T-helper 17 cell (primary cell): ENCODE measurements around the gene TRAPPC10. TPM values are rescaled to one million over a fixed set of nuclear protein-coding genes. Genes with fewer than 3 reads are reported as not detected.

Experiments used
- ATAC-seq: fragments of 150-1000 bp; cut with Tn5 transposase; 2 replicates; pipeline ENCODE4 v1.10.0; 2021; ENCODE audit warnings: mild to moderate bottlenecking, moderate library complexity
- DNase-seq, 3 donors: peaks; one replicate each; pipeline versions ENCODE4 v3.0.0 to v3.0.0-alpha.2; 2020 to 2021
- H3K9me3 ChIP-seq: one replicate; pipeline ENCODE4 v1.7.0; 2013; ENCODE audit warnings: low read length, mild to moderate bottlenecking; ENCODE audit not compliant: control insufficient read depth, poor library complexity, severe bottlenecking
- H3K27ac Mint-ChIP-seq: one replicate; pipeline ENCODE4 v1.8.0; 2022; ENCODE audit warnings: mild to moderate bottlenecking, moderate library complexity, mixed read lengths
- H3K27me3 Mint-ChIP-seq: one replicate; pipeline ENCODE4 v1.8.0; 2022; ENCODE audit warnings: mixed read lengths
- H3K36me3 Mint-ChIP-seq: one replicate; pipeline ENCODE4 v1.8.0; 2022; ENCODE audit warnings: low read depth, mixed read lengths
- H3K4me1 Mint-ChIP-seq: one replicate; pipeline ENCODE4 v1.8.0; 2022; ENCODE audit warnings: mild to moderate bottlenecking, mixed read lengths
- H3K4me3 Mint-ChIP-seq: one replicate; pipeline ENCODE4 v1.8.0; 2022; ENCODE audit warnings: mild to moderate bottlenecking, moderate library complexity, mixed read lengths
- total RNA-seq, 4 donors: library from RNA in 2 of 4; stranded (reverse) in 2 of 4; gene quantifications; one replicate each; pipeline ENCODE4 v1.2.3 and lab custom pipeline; 2022 to 2026

TRAPPC10 gene
- total RNA-seq, 2 donors from 2014 or later = 107 to 122 TPM

DNA sequence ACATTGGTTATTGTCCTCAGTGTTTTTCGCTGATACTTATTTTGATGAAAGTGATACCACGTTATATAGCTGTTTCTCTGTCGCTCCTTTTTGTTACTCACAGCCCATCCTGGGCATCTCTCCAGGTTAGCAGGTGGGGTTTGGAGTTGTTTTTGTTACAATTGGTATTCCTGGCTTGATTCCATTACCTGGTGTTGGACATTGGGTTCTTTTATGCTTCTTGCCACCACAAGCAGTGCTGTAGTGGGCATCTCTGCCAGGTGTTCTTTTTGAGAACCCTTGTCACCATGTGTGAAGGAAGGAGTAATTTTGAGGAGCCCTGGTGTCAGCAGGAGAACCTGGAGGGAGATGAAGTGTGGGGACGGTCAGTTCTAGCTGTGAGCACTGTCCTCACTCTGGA, 47.6 kb downstream of the TRAPPC10 start:
- H3K27ac Mint-ChIP-seq = no peak overlapping the region

GRCh38 chr21:44062380-44062779, 50.3 kb downstream of the TRAPPC10 start:
- no peaks in the 10 kb centered on the region for H3K27me3 Mint-ChIP-seq
- H3K4me3 Mint-ChIP-seq = no peak overlapping the region
- no peaks in the 10 kb centered on the region for H3K9me3 ChIP-seq
- peak overlapping the region; percentile 98 for H3K27ac Mint-ChIP-seq
- H3K36me3 Mint-ChIP-seq = peaks cover 10% of the 10 kb centered on the region
- DNase-seq (no peak), ATAC-seq (no peak)
- peaks cover 43% of the 10 kb centered on the region for H3K4me1 Mint-ChIP-seq

More for the DNA sequence above, 47.6 kb downstream of the TRAPPC10 start:
- DNase-seq (no peak), ATAC-seq (no peak)
- no peak overlapping the region for H3K4me3 Mint-ChIP-seq
- peaks cover 29% of the 10 kb centered on the region for H3K4me1 Mint-ChIP-seq
- H3K36me3 Mint-ChIP-seq = peaks cover 6% of the 10 kb centered on the region
- no peaks in the 10 kb centered on the region for H3K27me3 Mint-ChIP-seq
- no peaks in the 10 kb centered on the region for H3K9me3 ChIP-seq

DNA sequence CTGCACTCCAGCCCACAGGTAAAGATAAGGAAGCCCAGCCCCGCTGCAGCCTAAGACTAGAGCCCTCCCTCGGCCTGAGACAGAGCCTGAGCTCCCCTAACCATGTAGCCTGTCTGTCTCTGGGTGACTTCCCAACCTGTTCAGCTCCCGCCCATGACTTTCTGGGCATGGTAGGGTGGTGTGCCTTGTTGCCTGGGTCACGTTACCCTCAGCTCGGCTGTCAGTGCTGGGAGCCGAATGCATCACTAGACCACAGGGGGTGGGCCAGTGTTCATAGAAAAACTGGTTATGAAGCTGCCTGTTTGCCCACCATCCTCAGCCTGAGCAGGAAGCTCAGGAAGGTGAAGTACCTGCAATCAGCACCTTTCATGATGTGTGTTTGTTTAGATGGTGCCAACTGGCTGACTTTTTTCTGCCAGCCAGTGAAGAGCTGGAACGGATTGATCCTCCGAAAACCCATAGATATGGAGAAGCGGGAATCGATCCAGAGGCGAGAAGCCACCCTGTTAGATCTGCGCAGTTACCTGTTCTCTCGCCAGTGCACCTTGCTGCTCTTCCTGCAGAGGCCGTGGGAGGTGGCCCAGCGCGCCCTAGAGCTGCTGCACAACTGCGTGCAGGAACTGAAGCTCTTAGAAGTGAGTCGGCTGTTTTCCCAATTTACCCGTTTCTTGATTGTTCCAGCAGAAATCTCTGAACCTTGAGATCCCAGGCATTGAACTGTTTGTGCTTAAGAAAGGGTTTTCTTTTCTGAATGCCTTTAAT, 51.2 kb downstream of the TRAPPC10 start:
- DNase-seq (no peak), ATAC-seq (no peak)
- H3K27me3 Mint-ChIP-seq = no peaks in the 10 kb centered on the region

DNA sequence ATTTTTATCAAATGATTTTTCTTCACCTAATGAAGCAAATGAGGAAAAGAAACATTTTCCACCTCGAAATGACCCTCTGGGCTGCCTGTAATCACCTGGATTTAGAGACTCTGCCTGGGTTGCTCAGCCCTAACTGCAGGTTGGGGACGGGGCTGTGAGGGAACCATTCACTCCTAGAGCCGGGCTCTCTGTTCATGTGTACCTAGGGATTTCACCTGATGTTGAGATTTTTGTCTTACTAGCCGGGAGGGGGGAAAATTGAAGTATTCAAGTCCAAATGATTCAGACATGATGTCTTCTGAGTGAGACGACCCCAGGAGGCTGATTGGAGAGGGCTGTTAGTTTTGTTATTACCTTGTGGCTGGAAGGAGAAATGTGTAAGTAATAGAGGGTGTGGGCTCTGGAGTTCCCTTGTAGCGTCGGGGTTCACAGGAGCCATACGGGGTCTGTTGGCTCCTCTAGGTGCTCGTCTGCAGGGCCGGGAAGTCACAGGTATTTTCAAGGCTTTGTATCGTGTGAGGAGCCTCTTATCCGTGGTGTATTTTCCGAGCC, 52.8 kb downstream of the TRAPPC10 start:
- Mint-ChIP-seq H3K27ac (peak overlapping the region; percentile 98), H3K4me1 (peaks cover 34% of the 10 kb centered on the region), H3K36me3 (peaks cover 8% of the 10 kb centered on the region), H3K27me3 (no peaks in the 10 kb centered on the region), H3K4me3 (peak overlapping the region; percentile 75)
- no peaks in the 10 kb centered on the region for H3K9me3 ChIP-seq
- ATAC-seq (peak; percentile 26), DNase-seq (no peak)

More for the DNA sequence above, 51.2 kb downstream of the TRAPPC10 start:
- H3K4me1 Mint-ChIP-seq = peaks cover 42% of the 10 kb centered on the region
- peaks cover 10% of the 10 kb centered on the region for H3K36me3 Mint-ChIP-seq
- H3K4me3 Mint-ChIP-seq = no peak overlapping the region
- H3K9me3 ChIP-seq = no peaks in the 10 kb centered on the region
- H3K27ac Mint-ChIP-seq = peak overlapping the region; percentile 98

DNA sequence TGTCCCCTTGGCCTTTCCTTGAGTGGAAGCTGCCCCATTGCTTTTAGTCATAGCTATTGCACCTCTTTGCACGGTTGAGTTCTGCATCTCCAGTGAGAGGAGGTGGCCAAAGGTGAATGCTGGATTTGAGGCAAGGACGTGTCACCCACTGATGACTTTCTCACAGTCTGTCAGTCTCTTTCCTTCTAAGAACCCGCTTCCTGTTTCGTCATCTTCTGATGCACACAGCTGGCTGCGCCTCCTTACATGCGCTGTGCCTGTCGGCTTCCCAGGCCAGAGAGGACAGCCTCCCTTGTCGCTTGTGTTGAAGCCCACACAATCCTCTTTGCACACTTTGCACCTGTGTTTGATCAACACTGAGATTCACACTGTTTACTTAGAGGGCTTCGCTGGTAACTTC, 53.3 kb downstream of the TRAPPC10 start:
- no peaks in the 10 kb centered on the region for H3K9me3 ChIP-seq
- peak overlapping the region; percentile 75 for H3K4me3 Mint-ChIP-seq
- peak; percentile 98 for ATAC-seq
- H3K4me1 Mint-ChIP-seq = peaks cover 36% of the 10 kb centered on the region
- peaks cover 8% of the 10 kb centered on the region for H3K36me3 Mint-ChIP-seq
- peak overlapping the region; percentile 98 for H3K27ac Mint-ChIP-seq
- DNase-seq = peak; percentile 42 to 70 (median 66)
- H3K27me3 Mint-ChIP-seq = no peaks in the 10 kb centered on the region

DNA sequence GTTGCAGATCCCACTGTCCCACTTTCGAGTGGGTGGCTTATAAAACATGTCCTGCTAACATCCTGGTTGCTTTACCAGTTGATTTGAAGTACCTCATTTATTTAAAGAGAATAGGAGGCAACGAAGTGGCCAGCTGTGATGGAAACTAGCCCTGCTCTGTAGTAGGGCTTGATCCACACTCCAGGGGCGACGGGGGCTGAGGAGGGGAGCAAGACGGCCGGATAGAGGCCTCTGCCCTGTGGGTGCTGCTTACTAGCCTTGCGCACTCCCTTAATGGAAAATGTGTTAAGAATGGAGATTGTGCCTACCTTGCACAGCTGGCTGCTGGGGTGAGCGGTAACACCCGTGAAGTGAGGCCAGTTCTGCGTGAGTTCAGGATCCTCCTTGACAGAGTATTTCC, 54.0 kb downstream of the TRAPPC10 start:
- Mint-ChIP-seq H3K4me3 (peak overlapping the region; percentile 53), H3K27ac (peak overlapping the region; percentile 98), H3K27me3 (no peaks in the 10 kb centered on the region), H3K4me1 (peaks cover 36% of the 10 kb centered on the region), H3K36me3 (peaks cover 8% of the 10 kb centered on the region)
- DNase-seq (no peak), ATAC-seq (no peak)
- no peaks in the 10 kb centered on the region for H3K9me3 ChIP-seq

GRCh38 chr21:44067011-44067839, 55.1 kb downstream of the TRAPPC10 start:
- DNase-seq = no peak
- no peak for ATAC-seq
- peaks cover 9% of the 10 kb centered on the region for H3K36me3 Mint-ChIP-seq
- H3K4me1 Mint-ChIP-seq = peaks cover 37% of the 10 kb centered on the region
- no peaks in the 10 kb centered on the region for H3K9me3 ChIP-seq
- no peak overlapping the region for H3K4me3 Mint-ChIP-seq
- H3K27me3 Mint-ChIP-seq = no peaks in the 10 kb centered on the region
- peak overlapping the region; percentile 98 for H3K27ac Mint-ChIP-seq

GRCh38 chr21:44070391-44070790, 58.3 kb downstream of the TRAPPC10 start:
- Mint-ChIP-seq H3K27me3 (no peaks in the 10 kb centered on the region), H3K4me1 (peaks cover 29% of the 10 kb centered on the region), H3K4me3 (no peak overlapping the region), H3K27ac (peak overlapping the region; percentile 54), H3K36me3 (peaks cover 19% of the 10 kb centered on the region)
- H3K9me3 ChIP-seq = no peaks in the 10 kb centered on the region
- DNase-seq = no peak
- ATAC-seq = no peak

DNA sequence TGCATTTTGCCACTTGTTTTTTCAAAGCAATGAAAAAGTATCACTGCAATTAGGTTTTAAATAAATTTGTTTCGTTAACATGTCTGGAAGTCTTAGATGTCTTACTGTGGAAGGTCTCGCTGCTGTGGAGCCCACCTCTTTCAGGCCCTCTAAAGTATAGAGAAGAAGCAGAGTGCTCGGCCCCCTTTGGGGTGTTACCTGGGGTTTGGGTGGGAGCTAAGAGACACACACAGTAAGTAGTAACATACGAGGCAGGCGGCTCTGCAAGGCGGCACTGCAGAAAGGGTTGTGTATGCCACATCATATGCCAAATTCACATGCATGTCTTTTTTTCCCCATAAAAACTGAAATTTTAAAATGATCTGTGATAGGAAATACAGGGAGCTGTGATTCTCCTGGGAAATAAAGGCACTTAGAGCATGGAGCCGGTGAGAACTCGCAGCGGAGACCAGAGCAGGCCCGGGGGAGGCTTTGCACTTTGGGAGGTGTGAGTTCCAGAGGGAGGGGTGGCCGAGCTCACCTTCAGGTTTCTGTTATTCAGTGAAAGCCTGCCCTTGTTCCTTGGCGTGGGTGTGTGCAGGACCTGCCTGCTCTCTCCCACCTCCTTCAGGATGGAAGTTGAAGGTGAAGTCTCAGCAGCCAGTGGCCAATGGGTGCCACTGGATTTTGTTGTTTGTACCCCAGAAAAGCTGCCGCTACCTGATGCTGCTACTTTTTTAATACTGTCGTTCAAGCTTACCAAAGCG, 59.4 kb downstream of the TRAPPC10 start:
- no peaks in the 10 kb centered on the region for H3K9me3 ChIP-seq
- DNase-seq (no peak), ATAC-seq (no peak)
- Mint-ChIP-seq H3K27me3 (no peaks in the 10 kb centered on the region), H3K4me1 (peaks cover 25% of the 10 kb centered on the region), H3K4me3 (no peak overlapping the region), H3K36me3 (peaks cover 19% of the 10 kb centered on the region), H3K27ac (no peak overlapping the region)

DNA sequence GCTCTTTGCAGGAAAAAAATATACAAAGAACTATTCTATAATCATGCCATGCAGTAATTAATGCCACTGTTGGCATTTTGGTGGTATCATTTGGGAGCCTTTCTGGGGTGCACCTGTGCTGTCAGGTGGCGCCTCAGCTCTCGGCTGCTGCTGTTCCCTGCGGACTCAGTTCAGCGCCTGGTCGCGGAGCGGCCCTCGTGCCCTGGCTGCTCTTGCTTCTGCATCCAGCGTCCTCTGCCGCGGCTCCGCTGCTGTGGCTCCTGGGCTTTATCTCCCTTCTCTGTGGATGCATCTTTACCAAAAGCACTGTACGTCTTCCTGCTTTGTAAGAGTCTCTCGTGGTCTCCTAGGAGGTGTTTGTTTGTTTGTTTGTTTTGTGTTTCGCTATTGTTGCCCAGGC, 60.0 kb downstream of the TRAPPC10 start:
- H3K27me3 Mint-ChIP-seq = no peaks in the 10 kb centered on the region
- ATAC-seq (no peak), DNase-seq (no peak)
- H3K9me3 ChIP-seq = no peaks in the 10 kb centered on the region
- peaks cover 24% of the 10 kb centered on the region for H3K4me1 Mint-ChIP-seq
- H3K27ac Mint-ChIP-seq = no peak overlapping the region
- H3K36me3 Mint-ChIP-seq = peaks cover 17% of the 10 kb centered on the region
- H3K4me3 Mint-ChIP-seq = no peak overlapping the region

DNA sequence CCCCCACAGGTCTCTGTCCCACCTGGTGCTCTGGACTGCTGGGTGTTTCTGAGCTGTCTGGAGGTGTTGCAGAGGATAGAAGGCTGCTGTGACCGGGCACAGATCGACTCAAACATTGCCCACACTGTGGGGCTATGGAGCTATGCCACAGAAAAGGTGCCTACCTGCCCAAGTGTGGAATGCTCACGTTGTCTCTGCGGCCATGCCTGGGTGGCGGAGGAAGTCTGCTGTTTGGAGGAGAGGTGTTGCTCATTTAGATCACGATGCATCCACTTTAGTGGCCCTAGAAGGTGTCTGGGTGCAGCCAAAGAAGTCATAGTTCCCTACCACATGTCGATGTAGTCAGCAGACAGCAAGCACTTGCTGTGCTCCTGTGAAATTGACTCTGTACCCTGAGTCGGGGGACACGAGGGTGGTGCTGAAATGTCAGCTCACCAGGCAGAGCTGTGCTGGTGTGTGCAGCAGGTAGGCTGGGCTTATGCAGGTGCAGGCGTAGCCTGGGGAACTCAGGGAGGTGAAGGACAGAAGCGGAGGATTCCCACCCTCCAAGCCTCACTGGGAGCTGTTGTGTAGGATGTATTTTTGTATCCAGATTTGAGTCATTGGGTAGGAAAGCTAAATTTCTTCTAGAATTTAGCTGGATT, 62.3 kb downstream of the TRAPPC10 start:
- Mint-ChIP-seq H3K4me1 (peaks cover 25% of the 10 kb centered on the region), H3K4me3 (no peak overlapping the region), H3K27ac (peak overlapping the region; percentile 74), H3K27me3 (no peaks in the 10 kb centered on the region), H3K36me3 (peaks cover 10% of the 10 kb centered on the region)
- no peak for DNase-seq
- ATAC-seq = no peak
- no peaks in the 10 kb centered on the region for H3K9me3 ChIP-seq

DNA sequence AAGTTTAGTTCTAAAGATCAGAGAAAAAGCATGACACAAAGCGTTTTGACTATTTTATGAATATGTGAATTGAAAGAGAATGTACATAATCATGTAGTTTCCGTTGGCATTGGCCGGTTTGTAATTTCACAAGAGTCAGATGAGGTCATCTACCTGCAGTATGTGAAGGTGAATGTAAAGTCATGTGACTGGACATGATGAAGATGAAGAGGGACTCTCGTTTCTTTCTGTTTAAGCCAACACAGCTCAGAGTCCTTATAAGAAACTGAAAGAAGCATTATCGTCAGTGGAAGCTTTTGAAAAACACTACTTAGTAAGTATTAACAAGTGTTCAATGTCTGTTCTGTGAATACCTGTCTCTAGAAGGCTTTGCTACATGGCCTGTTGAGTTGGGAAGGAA, 64.2 kb downstream of the TRAPPC10 start:
- Mint-ChIP-seq H3K4me3 (no peak overlapping the region), H3K27ac (peak overlapping the region; percentile 47), H3K4me1 (peaks cover 30% of the 10 kb centered on the region), H3K36me3 (peaks cover 13% of the 10 kb centered on the region), H3K27me3 (no peaks in the 10 kb centered on the region)
- H3K9me3 ChIP-seq = no peaks in the 10 kb centered on the region
- DNase-seq (no peak), ATAC-seq (no peak)
